ENCODE measurements around the gene ERN2. TPM values are rescaled to one million over a fixed set of nuclear protein-coding genes. Genes with fewer than 3 reads are reported as not detected.
A peak's percentile ranks its signal among the peaks of the same experiment; 100 is the strongest.

Gene ERN2
- total RNA-seq, 1 experiment from 2014 or later, result not detected

DNA sequence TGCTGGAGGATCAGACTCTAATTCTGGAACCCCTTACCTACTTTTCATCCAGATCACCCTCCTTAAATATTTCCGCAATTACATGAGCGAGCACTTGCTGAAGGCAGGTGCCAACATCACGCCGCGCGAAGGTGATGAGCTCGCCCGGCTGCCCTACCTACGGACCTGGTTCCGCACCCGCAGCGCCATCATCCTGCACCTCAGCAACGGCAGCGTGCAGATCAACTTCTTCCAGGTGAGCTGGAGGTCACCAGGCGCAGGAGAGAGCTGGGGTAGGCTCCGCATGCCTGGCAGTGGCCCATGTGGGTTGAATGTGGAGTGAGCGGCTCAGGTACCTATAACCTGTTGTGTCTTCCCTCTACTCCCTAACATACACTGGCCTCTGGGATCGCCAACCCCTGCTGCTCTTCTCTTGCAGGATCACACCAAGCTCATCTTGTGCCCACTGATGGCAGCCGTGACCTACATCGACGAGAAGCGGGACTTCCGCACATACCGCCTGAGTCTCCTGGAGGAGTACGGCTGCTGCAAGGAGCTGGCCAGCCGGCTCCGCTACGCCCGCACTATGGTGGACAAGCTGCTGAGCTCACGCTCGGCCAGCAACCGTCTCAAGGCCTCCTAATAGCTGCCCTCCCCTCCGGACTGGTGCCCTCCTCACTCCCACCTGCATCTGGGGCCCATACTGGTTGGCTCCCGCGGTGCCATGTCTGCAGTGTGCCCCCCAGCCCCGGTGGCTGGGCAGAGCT is 23.4 kb downstream of the ERN2 start:
- no peaks in the 10 kb centered on the region for H3K27me3 ChIP-seq (ENCODE audit: low read length)
- DNase-seq, result no peak

DNA sequence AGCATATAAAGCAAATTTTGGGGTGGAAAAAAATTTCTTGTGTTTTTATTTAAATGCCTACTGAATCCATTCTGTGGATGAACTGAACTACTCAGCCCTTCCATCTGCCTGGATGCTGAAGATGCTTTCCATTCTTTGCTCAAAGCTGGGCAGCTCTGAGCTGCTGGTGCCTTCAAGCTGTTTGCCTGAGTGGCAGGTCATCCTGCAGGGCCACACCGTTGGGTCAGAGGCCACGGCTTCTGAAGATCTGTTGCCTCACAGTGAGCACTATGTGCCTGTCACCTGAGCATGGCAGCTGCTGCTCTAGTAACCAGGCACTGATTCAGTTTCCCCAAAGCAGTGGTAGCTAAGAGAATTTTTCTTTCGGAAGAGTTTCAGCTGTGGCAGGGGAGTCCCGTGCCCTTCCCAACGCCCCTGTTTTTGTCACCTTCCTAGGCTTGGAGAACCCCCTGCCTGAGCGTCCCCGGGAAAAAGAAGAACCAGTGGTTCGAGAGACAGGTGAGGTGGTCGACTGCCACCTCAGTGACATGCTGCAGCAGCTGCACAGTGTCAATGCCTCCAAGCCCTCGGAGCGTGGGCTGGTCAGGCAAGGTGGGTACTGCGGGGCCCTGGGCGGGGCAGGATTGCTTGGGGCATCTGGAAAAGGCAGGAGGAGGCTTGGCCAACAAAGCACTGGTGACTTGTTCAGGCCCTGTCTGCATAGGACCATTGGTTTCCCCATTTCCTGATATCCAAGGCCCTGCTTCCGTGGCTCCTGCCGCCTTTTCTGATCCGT is 25.8 kb downstream of the ERN2 start:
- H3K27ac ChIP-seq (ENCODE audit: low read length), result no peak overlapping the region
- H3K4me2 ChIP-seq (ENCODE audit: low read depth, low read length, poor library complexity, severe bottlenecking), result no peak overlapping the region
- no peak for DNase-seq
- no peak overlapping the region for H2AFZ ChIP-seq (ENCODE audit: low read length)
- H3K9me3 ChIP-seq (ENCODE audit: low read length), result no peaks in the 10 kb centered on the region
- H3K27me3 ChIP-seq (ENCODE audit: low read length), result no peaks in the 10 kb centered on the region
- H3K4me1 ChIP-seq (ENCODE audit: low read length), result no peaks in the 10 kb centered on the region
- H4K20me1 ChIP-seq (ENCODE audit: insufficient read depth, low read depth, low read length), result no peaks in the 10 kb centered on the region
- no peak overlapping the region for H3K4me3 ChIP-seq (ENCODE audit: low read length)
- H3K9ac ChIP-seq (ENCODE audit: low read length), result no peak overlapping the region
- H3K9me2 ChIP-seq (replicated peaks; ENCODE audit: insufficient read depth, low read length), result no peaks in the 10 kb centered on the region
- peaks cover 16% of the 10 kb centered on the region for H3K79me2 ChIP-seq (ENCODE audit: low read length)
- peaks cover 43% of the 10 kb centered on the region for H3K36me3 ChIP-seq (ENCODE audit: insufficient read depth, low read length)

More for the DNA sequence above, 23.4 kb downstream of the ERN2 start:
- Histone ChIP-seq H3K9me3 (ENCODE audit: low read length) (no peaks in the 10 kb centered on the region), H3K79me2 (ENCODE audit: low read length) (peaks cover 4% of the 10 kb centered on the region; the same call in 1 of the 2 replicates), H2AFZ (ENCODE audit: low read length) (no peak overlapping the region), H4K20me1 (ENCODE audit: insufficient read depth, low read depth, low read length) (no peaks in the 10 kb centered on the region), H3K4me1 (ENCODE audit: low read length) (no peaks in the 10 kb centered on the region), H3K9me2 (replicated peaks; ENCODE audit: insufficient read depth, low read length) (no peaks in the 10 kb centered on the region), H3K27ac (ENCODE audit: low read length) (no peak overlapping the region), H3K9ac (ENCODE audit: low read length) (no peak overlapping the region), H3K4me2 (ENCODE audit: low read depth, low read length, poor library complexity, severe bottlenecking) (no peak overlapping the region), H3K36me3 (ENCODE audit: insufficient read depth, low read length) (peaks cover 31% of the 10 kb centered on the region; the same call in 1 of the 2 replicates), H3K4me3 (ENCODE audit: low read length) (no peak overlapping the region)

DNA sequence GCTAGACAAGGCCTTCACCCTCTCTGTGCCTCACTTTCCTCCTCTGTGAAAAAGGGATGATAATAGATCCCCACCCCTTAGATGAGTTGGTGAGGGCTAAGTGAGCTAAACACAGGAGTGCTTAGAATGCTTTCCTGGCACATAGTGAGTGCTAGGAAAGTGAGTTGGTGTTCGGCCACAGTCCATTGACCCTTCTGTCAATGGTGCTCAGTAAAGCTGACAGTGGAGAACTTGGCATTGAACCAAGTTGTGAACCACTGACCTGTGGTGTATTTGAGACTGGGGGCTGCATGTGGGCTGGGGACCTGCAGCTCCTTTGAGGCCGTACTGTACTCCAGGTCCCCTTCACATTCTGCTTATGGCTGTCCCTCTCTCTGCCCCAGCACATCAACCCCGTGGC is 29.5 kb downstream of the ERN2 start:
- H2AFZ ChIP-seq (ENCODE audit: low read length), result no peak overlapping the region
- 0 out of 2 replicates have a peak, but pooled peaks cover 9% of the 10 kb centered on the region for H4K20me1 ChIP-seq (ENCODE audit: insufficient read depth, low read depth, low read length)
- no peaks in the 10 kb centered on the region for H3K9me2 ChIP-seq (replicated peaks; ENCODE audit: insufficient read depth, low read length)
- H3K4me1 ChIP-seq (ENCODE audit: low read length), result peaks cover 14% of the 10 kb centered on the region
- H3K4me2 ChIP-seq (ENCODE audit: low read depth, low read length, poor library complexity, severe bottlenecking), result no peak overlapping the region
- H3K9me3 ChIP-seq (ENCODE audit: low read length), result no peaks in the 10 kb centered on the region
- H3K27ac ChIP-seq (ENCODE audit: low read length), result no peak overlapping the region
- no peak overlapping the region for H3K4me3 ChIP-seq (ENCODE audit: low read length)
- H3K9ac ChIP-seq (ENCODE audit: low read length), result no peak overlapping the region
- peaks cover 59% of the 10 kb centered on the region for H3K36me3 ChIP-seq (ENCODE audit: insufficient read depth, low read length)
- H3K27me3 ChIP-seq (ENCODE audit: low read length), result no peaks in the 10 kb centered on the region
- DNase-seq, result no peak
- peaks cover 52% of the 10 kb centered on the region for H3K79me2 ChIP-seq (ENCODE audit: low read length)

DNA sequence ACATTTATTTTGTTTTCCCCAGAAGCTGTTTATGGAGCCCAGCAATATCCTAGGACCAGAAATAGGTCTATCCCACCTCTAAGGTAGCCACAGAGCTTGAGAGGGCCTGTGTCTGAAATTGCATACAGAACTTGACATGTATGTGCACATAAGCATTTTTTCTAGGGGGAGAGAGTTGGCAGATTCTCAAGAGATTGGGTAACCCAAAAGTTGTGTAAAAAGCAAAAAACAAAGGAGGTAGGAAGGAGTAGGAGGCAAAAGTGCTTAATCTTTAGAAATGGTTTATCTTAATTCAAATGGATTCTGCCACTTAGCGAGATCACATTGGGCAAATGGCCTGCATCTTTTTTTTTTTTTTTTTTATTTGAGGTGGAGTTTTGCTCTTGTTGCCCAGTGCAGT is 30.8 kb downstream of the ERN2 start:
- H2AFZ ChIP-seq (ENCODE audit: low read length), result no peak overlapping the region
- H3K4me3 ChIP-seq (ENCODE audit: low read length), result no peak overlapping the region
- H3K27me3 ChIP-seq (ENCODE audit: low read length), result no peaks in the 10 kb centered on the region
- peaks cover 19% of the 10 kb centered on the region for H3K4me1 ChIP-seq (ENCODE audit: low read length)
- H3K79me2 ChIP-seq (ENCODE audit: low read length), result peaks cover 52% of the 10 kb centered on the region
- H3K36me3 ChIP-seq (ENCODE audit: insufficient read depth, low read length), result peaks cover 56% of the 10 kb centered on the region
- H3K4me2 ChIP-seq (ENCODE audit: low read depth, low read length, poor library complexity, severe bottlenecking), result no peak overlapping the region
- no peaks in the 10 kb centered on the region for H3K9me2 ChIP-seq (replicated peaks; ENCODE audit: insufficient read depth, low read length)
- no peak overlapping the region for H3K27ac ChIP-seq (ENCODE audit: low read length)
- no peak for DNase-seq
- no peaks in the 10 kb centered on the region for H3K9me3 ChIP-seq (ENCODE audit: low read length)
- 0 out of 2 replicates have a peak, but pooled peaks cover 9% of the 10 kb centered on the region for H4K20me1 ChIP-seq (ENCODE audit: insufficient read depth, low read depth, low read length)
- no peak overlapping the region for H3K9ac ChIP-seq (ENCODE audit: low read length)

DNA sequence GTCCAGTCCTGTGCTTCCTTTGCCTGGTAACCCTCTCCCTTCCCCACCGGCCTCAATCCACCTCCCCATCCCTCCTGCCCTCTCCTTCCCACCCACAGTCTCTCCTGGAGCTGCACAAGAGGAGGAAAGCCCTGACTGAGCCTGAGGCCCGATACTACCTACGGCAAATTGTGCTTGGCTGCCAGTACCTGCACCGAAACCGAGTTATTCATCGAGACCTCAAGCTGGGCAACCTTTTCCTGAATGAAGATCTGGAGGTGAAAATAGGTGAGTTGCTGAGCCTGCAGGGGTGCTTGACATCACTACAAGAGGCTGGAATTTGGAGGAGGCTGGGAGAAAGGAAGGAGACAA is 33.1 kb downstream of the ERN2 start:
- Histone ChIP-seq H3K27me3 (ENCODE audit: low read length) (no peaks in the 10 kb centered on the region), H3K79me2 (ENCODE audit: low read length) (peaks cover 47% of the 10 kb centered on the region), H3K9me3 (ENCODE audit: low read length) (no peaks in the 10 kb centered on the region), H3K27ac (ENCODE audit: low read length) (peak overlapping the region; percentile 78), H3K9me2 (replicated peaks; ENCODE audit: insufficient read depth, low read length) (no peaks in the 10 kb centered on the region), H3K9ac (ENCODE audit: low read length) (peak overlapping the region; percentile 94), H3K4me2 (ENCODE audit: low read depth, low read length, poor library complexity, severe bottlenecking) (peak overlapping the region; percentile 85), H3K36me3 (ENCODE audit: insufficient read depth, low read length) (peaks cover 37% of the 10 kb centered on the region), H3K4me1 (ENCODE audit: low read length) (peaks cover 19% of the 10 kb centered on the region), H2AFZ (ENCODE audit: low read length) (no peak overlapping the region), H3K4me3 (ENCODE audit: low read length) (peak overlapping the region; percentile 89), H4K20me1 (ENCODE audit: insufficient read depth, low read depth, low read length) (0 out of 2 replicates have a peak, but pooled peaks cover 9% of the 10 kb centered on the region)
- DNase-seq, result no peak

DNA sequence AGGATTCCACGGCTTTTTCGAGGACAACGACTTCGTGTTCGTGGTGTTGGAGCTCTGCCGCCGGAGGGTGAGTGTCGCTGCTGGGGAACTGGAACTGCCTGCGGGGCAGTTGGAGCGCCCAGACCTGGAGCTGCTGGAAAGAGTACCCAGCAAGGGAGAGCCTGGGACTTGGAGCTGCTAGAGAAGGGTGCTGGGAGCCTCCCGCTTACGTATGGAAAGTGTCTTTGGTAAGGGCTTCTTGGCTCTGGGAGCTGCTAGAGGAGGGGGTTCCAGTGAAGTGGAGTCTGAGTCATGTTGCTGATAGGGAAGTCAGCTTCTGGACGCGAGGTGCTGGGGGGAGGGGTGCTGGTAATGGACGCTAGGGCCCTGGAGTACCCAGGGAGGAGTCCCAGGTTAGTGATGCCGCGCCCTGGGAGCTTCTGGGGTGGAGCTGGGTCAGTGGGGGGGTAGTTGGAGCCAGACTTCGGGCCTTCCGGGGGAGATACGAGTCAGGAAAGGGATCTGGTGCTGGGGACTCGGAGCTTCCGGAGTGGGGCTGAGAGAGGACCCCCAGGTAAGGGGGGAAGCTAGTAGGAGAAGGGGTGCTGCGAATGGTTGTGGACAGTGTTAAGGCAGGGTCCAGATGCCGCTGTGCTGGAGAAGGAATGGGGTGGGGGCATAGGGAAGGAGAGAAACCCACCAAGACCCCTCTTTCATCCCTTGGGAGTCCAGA is 33.6 kb downstream of the ERN2 start:
- H3K4me1 ChIP-seq (ENCODE audit: low read length), result peaks cover 19% of the 10 kb centered on the region
- peak overlapping the region; percentile 85 for H3K4me2 ChIP-seq (ENCODE audit: low read depth, low read length, poor library complexity, severe bottlenecking)
- no peaks in the 10 kb centered on the region for H3K9me2 ChIP-seq (replicated peaks; ENCODE audit: insufficient read depth, low read length)
- peak overlapping the region; percentile 78 for H3K27ac ChIP-seq (ENCODE audit: low read length)
- H3K79me2 ChIP-seq (ENCODE audit: low read length), result peaks cover 47% of the 10 kb centered on the region
- no peak overlapping the region for H2AFZ ChIP-seq (ENCODE audit: low read length)
- H3K27me3 ChIP-seq (ENCODE audit: low read length), result no peaks in the 10 kb centered on the region
- DNase-seq, result peak; percentile 84
- peak overlapping the region; percentile 94 for H3K9ac ChIP-seq (ENCODE audit: low read length)
- peaks cover 37% of the 10 kb centered on the region for H3K36me3 ChIP-seq (ENCODE audit: insufficient read depth, low read length)
- no peaks in the 10 kb centered on the region for H3K9me3 ChIP-seq (ENCODE audit: low read length)
- 0 out of 2 replicates have a peak, but pooled peaks cover 9% of the 10 kb centered on the region for H4K20me1 ChIP-seq (ENCODE audit: insufficient read depth, low read depth, low read length)
- H3K4me3 ChIP-seq (ENCODE audit: low read length), result peak overlapping the region; percentile 89

DNA sequence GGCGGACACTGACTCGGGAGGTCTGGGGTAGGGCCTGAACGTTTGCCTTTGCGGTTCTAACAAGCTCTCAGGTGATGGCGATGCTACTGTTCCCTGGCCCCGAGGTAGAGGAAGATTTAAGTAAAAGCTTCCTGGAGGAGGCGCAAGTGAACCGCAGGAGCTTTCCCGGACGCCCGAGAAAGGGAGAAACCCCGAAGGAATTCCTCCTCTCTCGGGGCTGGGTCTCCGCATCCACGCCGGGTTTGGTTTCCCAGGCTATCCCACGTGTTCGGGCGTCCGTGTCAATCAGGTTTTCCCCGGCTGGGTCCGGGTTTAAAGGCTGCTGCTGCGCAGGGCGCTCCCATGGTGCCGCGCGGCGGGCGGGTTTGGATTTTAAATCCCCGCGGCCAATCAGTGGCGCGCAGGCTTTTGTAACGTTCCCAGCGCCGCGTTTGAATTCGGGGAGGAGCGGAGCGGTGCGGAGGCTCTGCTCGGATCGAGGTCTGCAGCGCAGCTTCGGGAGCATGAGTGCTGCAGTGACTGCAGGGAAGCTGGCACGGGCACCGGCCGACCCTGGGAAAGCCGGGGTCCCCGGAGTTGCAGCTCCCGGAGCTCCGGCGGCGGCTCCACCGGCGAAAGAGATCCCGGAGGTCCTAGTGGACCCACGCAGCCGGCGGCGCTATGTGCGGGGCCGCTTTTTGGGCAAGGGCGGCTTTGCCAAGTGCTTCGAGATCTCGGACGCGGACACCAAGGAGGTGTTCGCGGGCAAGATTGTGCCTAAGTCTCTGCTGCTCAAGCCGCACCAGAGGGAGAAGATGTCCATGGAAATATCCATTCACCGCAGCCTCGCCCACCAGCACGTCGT is 34.4 kb downstream of the ERN2 start, which contains the start of gene PLK1:
Gene PLK1, plus strand, starts transcription at position 460 of the 844 bp plus-strand sequence. Its CDS starts 44 bp downstream, at position 504.
- Histone ChIP-seq H3K9ac (ENCODE audit: low read length) (peak within 1 kb of the TSS; percentile 94), H3K9me2 (replicated peaks; ENCODE audit: insufficient read depth, low read length) (no peaks in the 10 kb centered on the region), H3K4me3 (ENCODE audit: low read length) (peak within 1 kb of the TSS; percentile 89), H3K27me3 (ENCODE audit: low read length) (no peaks in the 10 kb centered on the region), H4K20me1 (ENCODE audit: insufficient read depth, low read depth, low read length) (0 out of 2 replicates have a peak, but pooled peaks cover 9% of the 10 kb centered on the region), H3K9me3 (ENCODE audit: low read length) (no peaks in the 10 kb centered on the region), H3K4me1 (ENCODE audit: low read length) (peaks cover 19% of the 10 kb centered on the region), H2AFZ (ENCODE audit: low read length) (peak within 1 kb of the TSS; percentile 70; the same call in 1 of the 2 replicates), H3K4me2 (ENCODE audit: low read depth, low read length, poor library complexity, severe bottlenecking) (peak within 1 kb of the TSS; percentile 85), H3K36me3 (ENCODE audit: insufficient read depth, low read length) (peaks cover 32% of the 10 kb centered on the region), H3K79me2 (ENCODE audit: low read length) (peaks cover 42% of the 10 kb centered on the region), H3K27ac (ENCODE audit: low read length) (peak within 1 kb of the TSS; percentile 78)
- DNase-seq, result peak; percentile 96
